Endothelial cell of umbilical vein (primary cell): Measurements from ENCODE around the gene BBLN. TPM values are rescaled to one million over a fixed set of nuclear protein-coding genes. Genes with fewer than 3 reads are reported as not detected.

Source experiments
- BruUV-seq: library from RNA; stranded (reverse); fragments of 400-500 nt; replicated peaks from 2 replicates; lab custom pipeline; 2021; lab: Mats Ljungman, UMichigan
- CTCF ChIA-PET: fragments of 300-600, 350-600 bp; sonication (Branson Sonifier 250); formaldehyde crosslinking; loops from one replicate; lab custom pipeline; 2021; ENCODE audit warnings: antibody characterized with exemption, inconsistent platforms; lab: Charles Lee
- POLR2A ChIA-PET: fragments of 300-600, 350-600 bp; sonication (Branson Sonifier 250); formaldehyde crosslinking; loops from one replicate; lab custom pipeline; 2021; ENCODE audit warnings: antibody characterized with exemption, inconsistent platforms; lab: Charles Lee
- DNase-seq: peaks from one replicate; pipeline ENCODE4 v3.0.0-alpha.2; 2011; ENCODE audit warnings: low read depth, low spot score
- FAIRE-seq: peaks from 2 replicates; lab custom pipeline; 2011; peaks lifted over from hg19 to GRCh38; lab: Jason Lieb, UNC
- H2AFZ ChIP-seq: 2 replicates; pipeline ENCODE4 v1.6.0; 2012; ENCODE audit warnings: low read depth, low read length, control low read depth, inconsistent platforms
- H3K27ac ChIP-seq: 2 replicates; pipeline ENCODE4 v1.5.1; 2011; ENCODE audit warnings: low read depth, mild to moderate bottlenecking, control low read depth, low read length, moderate library complexity; ENCODE audit not compliant: insufficient read depth
- H3K27me3 ChIP-seq, 2 experiments: 2 replicates each; pipeline versions ENCODE4 v1.6.0 to v1.6.1; 2011; ENCODE audit warnings: low read length in 2 of 2, mixed read lengths in 1 of 2; ENCODE audit not compliant: control insufficient read depth in 2 of 2, insufficient read depth in 2 of 2
- H3K36me3 ChIP-seq, 2 experiments: 2 replicates in 1 of 2; 3 replicates in 1 of 2; pipeline ENCODE4 v1.5.1; 2011; ENCODE audit warnings: low read length in 2 of 2, mild to moderate bottlenecking in 1 of 2, moderate library complexity in 1 of 2; ENCODE audit not compliant: control insufficient read depth in 2 of 2, insufficient read depth in 2 of 2; ENCODE audit errors: extremely low read depth in 1 of 2
- H3K4me1 ChIP-seq: 3 replicates; pipeline ENCODE4 v1.5.1; 2011; ENCODE audit warnings: mild to moderate bottlenecking, low read length; ENCODE audit not compliant: control insufficient read depth, insufficient read depth; ENCODE audit errors: extremely low read depth
- H3K4me2 ChIP-seq: 2 replicates; pipeline ENCODE4 v1.6.1; 2011; ENCODE audit warnings: low read length, control low read depth, mixed read lengths; ENCODE audit not compliant: insufficient read depth
- H3K4me3 ChIP-seq, 3 experiments: fragments of 200-600 bp in 1 of 3; sonication (generic), shearing (Covaris generic) in 1 of 3; replicated peaks in 1 of 3; 2 replicates each; pipeline ENCODE4 v1.5.1; 2011 to 2016; ENCODE audit warnings: control low read depth in 3 of 3, low read length in 3 of 3, mild to moderate bottlenecking in 2 of 3, inconsistent platforms in 1 of 3, low read depth in 1 of 3, moderate library complexity in 1 of 3; ENCODE audit not compliant: insufficient read depth in 1 of 3
- H3K79me2 ChIP-seq: 2 replicates; pipeline ENCODE4 v1.6.0; 2012; ENCODE audit warnings: low read length, inconsistent platforms; ENCODE audit not compliant: control insufficient read depth, insufficient read depth
- H3K9ac ChIP-seq: replicated peaks from 2 replicates; pipeline ENCODE3; 2011; ENCODE audit warnings: low read length, control low read depth; ENCODE audit not compliant: insufficient read depth; ENCODE audit errors: extremely low read depth
- H3K9me1 ChIP-seq: replicated peaks from 3 replicates; pipeline ENCODE4 v1.6.0; 2011; ENCODE audit warnings: mild to moderate bottlenecking, low read length; ENCODE audit not compliant: control insufficient read depth, insufficient read depth; ENCODE audit errors: extremely low read depth
- H3K9me3 ChIP-seq: replicated peaks from 2 replicates; pipeline ENCODE4 v1.5.1; 2012; ENCODE audit warnings: low read length, inconsistent platforms; ENCODE audit not compliant: control insufficient read depth, insufficient read depth
- H4K20me1 ChIP-seq: replicated peaks from 2 replicates; pipeline ENCODE3; 2011; ENCODE audit warnings: mild to moderate bottlenecking, low read length; ENCODE audit not compliant: control insufficient read depth, insufficient read depth; ENCODE audit errors: extremely low read depth
- CTCF ChIP-seq, 2 donors: IDR thresholded peaks; 1 replicate in 1 of 2; 2 replicates in 1 of 2; pipeline ENCODE4 v1.5.1; 2011; ENCODE audit warnings: low read length in 2 of 2, mild to moderate bottlenecking in 2 of 2, moderate library complexity in 2 of 2, control low read depth in 1 of 2, inconsistent platforms in 1 of 2, low read depth in 1 of 2; ENCODE audit not compliant: insufficient read depth in 1 of 2; ENCODE audit errors: extremely low read depth in 1 of 2
- EZH2 ChIP-seq: IDR thresholded peaks from 2 replicates; pipeline ENCODE4 v1.6.1; 2012; ENCODE audit warnings: borderline replicate concordance, low read depth, mild to moderate bottlenecking, moderate library complexity, low read length, inconsistent platforms; ENCODE audit not compliant: severe bottlenecking
- FOS ChIP-seq: IDR thresholded peaks from 2 replicates; pipeline ENCODE4 v1.6.1; 2011; ENCODE audit warnings: mild to moderate bottlenecking, low read length, moderate library complexity, borderline replicate concordance; ENCODE audit not compliant: insufficient read depth
- GATA2 ChIP-seq: IDR thresholded peaks from 2 replicates; pipeline ENCODE4 v1.7.0; 2011; ENCODE audit warnings: low read depth, mild to moderate bottlenecking, moderate library complexity, mixed read lengths, low read length; ENCODE audit not compliant: insufficient read length, insufficient read depth
- JUN ChIP-seq: IDR thresholded peaks from 2 replicates; pipeline ENCODE4 v1.6.1; 2011; ENCODE audit warnings: borderline replicate concordance, low read depth; ENCODE audit not compliant: insufficient read length, insufficient read depth
- MAX ChIP-seq: IDR thresholded peaks from 2 replicates; pipeline ENCODE4 v1.6.1; 2011; ENCODE audit not compliant: insufficient read depth, insufficient read length
- MYC ChIP-seq: IDR thresholded peaks from one replicate; pipeline ENCODE4 v1.6.1; 2011; ENCODE audit warnings: mild to moderate bottlenecking, low read depth, low read length
- POLR2A ChIP-seq: IDR thresholded peaks from 2 replicates; pipeline ENCODE4 v1.6.1; 2012; ENCODE audit warnings: low read depth, mild to moderate bottlenecking, control low read depth, low read length
- POLR2AphosphoS5 ChIP-seq: IDR thresholded peaks from 2 replicates; pipeline ENCODE4 v1.6.1; 2012; ENCODE audit warnings: low read depth, mild to moderate bottlenecking, control low read depth, low read length, moderate library complexity; ENCODE audit not compliant: insufficient read depth
- dilution Hi-C: fragments of 300-500 bp; cut with MboI; formaldehyde crosslinking; loops from one replicate; pipeline ENCODE4 v1.15.0; 2019; ENCODE audit warnings: low sequenced_read_pairs; ENCODE audit not compliant: extremely low pct_ligation_motif_present
- intact Hi-C: fragments of 100-400 bp; cut with micrococcal nuclease; formaldehyde crosslinking; loops from one replicate; pipeline ENCODE4 v1.10.0; 2022
- polyA plus RNA-seq, 4 experiments: library from polyadenylated mRNA; depleted of rRNA in 3 of 4; stranded (reverse) in 3 of 4; unstranded in 1 of 4; fragments of >200 nt; gene quantifications; 2 replicates each; pipeline versions ENCODE4 v1.2.1 to v1.2.3, GENCODE V29; 2011 to 2012; ENCODE audit warnings: missing spikeins in 1 of 4
- total RNA-seq: library from RNA; stranded (reverse); gene quantifications from 2 replicates; pipeline ENCODE4 v1.2.3, GENCODE V29; 2021

Gene BBLN
- total and polyA plus RNA-seq, 2 donors (not counting 3 experiments of a cell fraction or from before 2014, with no cell fraction given): 51.0 to 124 TPM

DNA sequence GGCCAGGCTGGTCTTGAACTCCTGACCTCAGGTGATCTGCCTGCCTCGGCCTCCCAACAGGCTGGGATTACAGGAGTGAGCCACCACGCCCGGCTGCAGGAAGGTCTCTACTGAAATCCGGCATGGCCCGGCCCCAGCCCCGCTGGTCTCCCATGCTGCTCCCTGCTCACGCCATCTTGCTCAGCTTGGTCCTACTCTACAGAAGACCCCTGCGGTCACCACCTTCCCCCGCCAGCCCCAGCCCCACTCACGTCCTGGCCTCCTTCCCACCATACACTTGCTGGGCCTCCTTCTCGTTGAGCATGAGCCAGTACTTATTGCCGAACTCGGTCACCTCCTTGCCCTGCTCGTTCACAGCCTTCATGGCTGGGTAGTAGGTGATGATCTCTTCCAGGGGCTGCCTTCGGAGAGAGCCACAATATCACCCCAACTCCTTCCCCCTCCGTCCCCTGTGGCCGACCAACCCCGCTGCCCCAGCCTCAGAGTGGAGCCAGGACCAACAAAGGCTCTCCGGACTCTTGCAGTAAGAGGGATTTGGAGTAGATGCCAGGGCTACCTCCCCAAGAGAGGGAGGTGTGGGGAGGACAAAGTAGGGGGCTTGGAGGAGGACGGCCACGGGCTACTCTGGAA is 36.5 kb upstream of the BBLN start:
- DNase-seq (no peak), FAIRE-seq (no peak)
- ChIA-PET POLR2A (no interaction called here), CTCF (interaction anchor here (1.6 kb wide), 1 partner anchor 56 kb away, joined by 6 read pairs; the partner anchor contains the start of gene NAIF1)
- Histone ChIP-seq H3K9me3 (no peaks in the 10 kb centered on the region), H3K27ac (no peak overlapping the region), H3K9me1 (no peaks in the 10 kb centered on the region), H3K9ac (no peak overlapping the region), H3K27me3 (no peaks in the 10 kb centered on the region), H3K4me3 (no peak overlapping the region), H3K4me1 (peaks cover 6% of the 10 kb centered on the region), H3K36me3 (peaks cover 0 to 16% of the 10 kb centered on the region in 2 experiments), H2AFZ (no peak overlapping the region), H4K20me1 (no peaks in the 10 kb centered on the region), H3K79me2 (peaks cover 11% of the 10 kb centered on the region), H3K4me2 (no peak overlapping the region)
- TF ChIP-seq CTCF (IDR thresholded peaks at IDR 0.05; ENCODE audit: extremely low read depth in 1 of 2, insufficient read depth in 1 of 2, low read depth in 1 of 2, low read length in 2 of 2) (no peak), EZH2 (no peak), MAX (no peak), POLR2A (no peak), JUN (no peak), GATA2 (no peak), MYC (no peak), FOS (no peak), POLR2AphosphoS5 (no peak)
- dilution Hi-C loops (no loop called here), intact Hi-C loops (no loop called here)
- BruUV-seq: no TSS peak
